HEK293 (cell line): ENCODE results near the gene ZBTB48.

Experiments
- GLIS1 ChIP-seq: fragments of 450-650 bp; formaldehyde crosslinking; IDR thresholded peaks from 2 replicates; pipeline ENCODE4 v1.5.1; 2016; ENCODE audit warnings: missing biosample characterization, missing genetic modification characterization
- IKZF3 ChIP-seq: fragments of 450-650 bp; IDR thresholded peaks from 2 replicates; pipeline ENCODE4 v1.5.0; 2018; ENCODE audit warnings: missing biosample characterization, mild to moderate bottlenecking, missing genetic modification characterization, moderate library complexity
- KLF1 ChIP-seq: fragments of 450-650 bp; formaldehyde crosslinking; IDR thresholded peaks from 2 replicates; pipeline ENCODE4 v1.5.1; 2016; ENCODE audit warnings: missing biosample characterization, missing genetic modification characterization
- MZF1 ChIP-seq: fragments of 450-650 bp; formaldehyde crosslinking; IDR thresholded peaks from 2 replicates; pipeline ENCODE4 v1.5.1; 2017; ENCODE audit warnings: missing biosample characterization, missing genetic modification characterization, borderline replicate concordance
- YY1 ChIP-seq: fragments of 450-650 bp; formaldehyde crosslinking; IDR thresholded peaks from 2 replicates; pipeline ENCODE4 v1.5.1; 2018; ENCODE audit warnings: missing biosample characterization, missing genetic modification characterization
- ZBTB17 ChIP-seq: fragments of 450-650 bp; formaldehyde crosslinking; IDR thresholded peaks from 2 replicates; pipeline ENCODE4 v1.5.1; 2016; ENCODE audit warnings: missing biosample characterization, missing genetic modification characterization
- ZBTB20 ChIP-seq: fragments of 450-650 bp; formaldehyde crosslinking; IDR thresholded peaks from 2 replicates; pipeline ENCODE4 v1.5.1; 2016; ENCODE audit warnings: missing biosample characterization, missing genetic modification characterization
- ZBTB48 ChIP-seq: fragments of 450-650 bp; formaldehyde crosslinking; IDR thresholded peaks from 2 replicates; pipeline ENCODE4 v1.5.1; 2016; ENCODE audit warnings: missing biosample characterization, missing genetic modification characterization
- ZIC2 ChIP-seq: fragments of 450-650 bp; formaldehyde crosslinking; IDR thresholded peaks from 2 replicates; pipeline ENCODE4 v1.5.1; 2016; ENCODE audit warnings: missing biosample characterization, missing genetic modification characterization
- ZNF146 ChIP-seq: fragments of 450-650 bp; formaldehyde crosslinking; IDR thresholded peaks from 2 replicates; pipeline ENCODE4 v1.5.1; 2016; ENCODE audit warnings: missing biosample characterization, missing genetic modification characterization
- ZNF202 ChIP-seq: fragments of 450-650 bp; formaldehyde crosslinking; IDR thresholded peaks from 2 replicates; pipeline ENCODE4 v1.5.1; 2016; ENCODE audit warnings: missing biosample characterization, missing genetic modification characterization, borderline replicate concordance
- ZNF23 ChIP-seq: fragments of 450-650 bp; formaldehyde crosslinking; IDR thresholded peaks from 2 replicates; pipeline ENCODE4 v1.5.1; 2016; ENCODE audit warnings: missing biosample characterization, missing genetic modification characterization, borderline replicate concordance
- ZNF510 ChIP-seq: fragments of 450-650 bp; formaldehyde crosslinking; IDR thresholded peaks from 2 replicates; pipeline ENCODE4 v1.5.1; 2018; ENCODE audit warnings: mild to moderate bottlenecking, missing genetic modification characterization, missing biosample characterization; ENCODE audit not compliant: insufficient replicate concordance
- ZNF514 ChIP-seq: fragments of 450-650 bp; formaldehyde crosslinking; IDR thresholded peaks from 2 replicates; pipeline ENCODE4 v1.5.1; 2016; ENCODE audit warnings: missing biosample characterization, missing genetic modification characterization
- ZNF596 ChIP-seq: fragments of 450-650 bp; IDR thresholded peaks from 2 replicates; pipeline ENCODE4 v1.5.0; 2018; ENCODE audit warnings: missing biosample characterization, mild to moderate bottlenecking, missing genetic modification characterization, moderate library complexity
- ZNF600 ChIP-seq: fragments of 450-650 bp; formaldehyde crosslinking; IDR thresholded peaks from 2 replicates; pipeline ENCODE4 v1.5.1; 2016; ENCODE audit warnings: missing biosample characterization, missing genetic modification characterization
- ZNF747 ChIP-seq: fragments of 450-650 bp; formaldehyde crosslinking; IDR thresholded peaks from 2 replicates; pipeline ENCODE4 v1.5.1; 2016; ENCODE audit warnings: missing biosample characterization, missing genetic modification characterization
- ZNF785 ChIP-seq: fragments of 450-650 bp; formaldehyde crosslinking; IDR thresholded peaks from 2 replicates; pipeline ENCODE4 v1.5.1; 2016; ENCODE audit warnings: missing biosample characterization, missing genetic modification characterization
- ZXDB ChIP-seq: fragments of 450-650 bp; formaldehyde crosslinking; IDR thresholded peaks from 2 replicates; pipeline ENCODE4 v1.5.1; 2016; ENCODE audit warnings: missing biosample characterization, missing genetic modification characterization
- TF ChIP-seq, protein P1 (sequence below): fragments of 450-650 bp; formaldehyde crosslinking; IDR thresholded peaks from 2 replicates; pipeline ENCODE4 v1.5.1; 2016; ENCODE audit warnings: missing biosample characterization, missing genetic modification characterization, low read depth
- TF ChIP-seq, protein P2 (sequence below): fragments of 450-650 bp; formaldehyde crosslinking; IDR thresholded peaks from 2 replicates; pipeline ENCODE4 v1.5.1; 2016; ENCODE audit warnings: missing biosample characterization, missing genetic modification characterization
- TF ChIP-seq, protein P3 (sequence below): fragments of 450-650 bp; formaldehyde crosslinking; IDR thresholded peaks from 2 replicates; pipeline ENCODE4 v1.5.1; 2016; ENCODE audit warnings: missing biosample characterization, missing genetic modification characterization
- TF ChIP-seq, protein P4 (sequence below): fragments of 450-650 bp; formaldehyde crosslinking; IDR thresholded peaks from 2 replicates; pipeline ENCODE4 v1.5.1; 2017; ENCODE audit warnings: missing biosample characterization, missing genetic modification characterization
- TF ChIP-seq, protein P5 (sequence below): fragments of 450-650 bp; formaldehyde crosslinking; IDR thresholded peaks from 2 replicates; pipeline ENCODE4 v1.5.1; 2016; ENCODE audit warnings: missing biosample characterization, missing genetic modification characterization
- TF ChIP-seq, protein P6 (sequence below): fragments of 450-650 bp; formaldehyde crosslinking; conservative IDR thresholded peaks from 2 replicates; pipeline ENCODE4 v1.5.1; 2016; ENCODE audit warnings: low read depth, missing biosample characterization, missing genetic modification characterization
- TF ChIP-seq, protein P7 (sequence below): fragments of 450-650 bp; formaldehyde crosslinking; IDR thresholded peaks from 2 replicates; pipeline ENCODE4 v1.5.1; 2016; ENCODE audit warnings: missing biosample characterization, missing genetic modification characterization

The ZBTB48 gene

DNA sequence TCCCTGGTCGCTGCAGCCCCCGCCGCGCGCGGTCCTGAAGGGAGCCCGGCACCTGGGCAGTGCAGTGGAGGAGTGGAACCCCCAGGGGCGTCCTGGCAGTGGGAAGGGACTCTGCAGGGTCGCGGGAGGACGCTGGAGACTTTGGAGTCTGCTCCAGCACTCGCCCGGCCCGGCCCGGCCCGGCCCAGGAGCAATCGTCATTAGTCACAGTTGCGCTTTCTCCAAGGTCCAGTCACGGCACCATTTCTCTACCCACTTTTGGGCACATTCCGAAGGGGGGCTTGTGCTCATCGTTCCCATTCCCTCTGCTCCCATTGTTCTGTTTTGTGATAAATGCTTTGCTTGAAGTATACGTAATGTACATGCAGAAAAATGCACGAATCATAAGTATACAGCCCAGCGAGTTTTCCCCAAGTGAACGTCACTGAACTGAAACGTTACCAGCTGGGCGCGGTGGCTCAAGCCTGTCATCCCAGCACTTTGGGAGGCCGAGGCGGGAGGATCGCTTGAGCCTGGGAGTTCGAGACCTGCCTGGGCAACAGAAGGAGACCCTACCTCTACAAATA lies 45.9 kb downstream of the ZBTB48 start (continued):
- TF ChIP-seq, protein P1, sequence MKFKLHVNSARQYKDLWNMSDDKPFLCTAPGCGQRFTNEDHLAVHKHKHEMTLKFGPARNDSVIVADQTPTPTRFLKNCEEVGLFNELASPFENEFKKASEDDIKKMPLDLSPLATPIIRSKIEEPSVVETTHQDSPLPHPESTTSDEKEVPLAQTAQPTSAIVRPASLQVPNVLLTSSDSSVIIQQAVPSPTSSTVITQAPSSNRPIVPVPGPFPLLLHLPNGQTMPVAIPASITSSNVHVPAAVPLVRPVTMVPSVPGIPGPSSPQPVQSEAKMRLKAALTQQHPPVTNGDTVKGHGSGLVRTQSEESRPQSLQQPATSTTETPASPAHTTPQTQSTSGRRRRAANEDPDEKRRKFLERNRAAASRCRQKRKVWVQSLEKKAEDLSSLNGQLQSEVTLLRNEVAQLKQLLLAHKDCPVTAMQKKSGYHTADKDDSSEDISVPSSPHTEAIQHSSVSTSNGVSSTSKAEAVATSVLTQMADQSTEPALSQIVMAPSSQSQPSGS, result 0 out of 2 replicates have a peak, but pooled peaks have one; percentile 43
- 0 out of 2 replicates have a peak, but pooled peaks have one; percentile 0 for TF ChIP-seq ZNF596 (tag by site-specific recombination)
- TF ChIP-seq, protein P2, sequence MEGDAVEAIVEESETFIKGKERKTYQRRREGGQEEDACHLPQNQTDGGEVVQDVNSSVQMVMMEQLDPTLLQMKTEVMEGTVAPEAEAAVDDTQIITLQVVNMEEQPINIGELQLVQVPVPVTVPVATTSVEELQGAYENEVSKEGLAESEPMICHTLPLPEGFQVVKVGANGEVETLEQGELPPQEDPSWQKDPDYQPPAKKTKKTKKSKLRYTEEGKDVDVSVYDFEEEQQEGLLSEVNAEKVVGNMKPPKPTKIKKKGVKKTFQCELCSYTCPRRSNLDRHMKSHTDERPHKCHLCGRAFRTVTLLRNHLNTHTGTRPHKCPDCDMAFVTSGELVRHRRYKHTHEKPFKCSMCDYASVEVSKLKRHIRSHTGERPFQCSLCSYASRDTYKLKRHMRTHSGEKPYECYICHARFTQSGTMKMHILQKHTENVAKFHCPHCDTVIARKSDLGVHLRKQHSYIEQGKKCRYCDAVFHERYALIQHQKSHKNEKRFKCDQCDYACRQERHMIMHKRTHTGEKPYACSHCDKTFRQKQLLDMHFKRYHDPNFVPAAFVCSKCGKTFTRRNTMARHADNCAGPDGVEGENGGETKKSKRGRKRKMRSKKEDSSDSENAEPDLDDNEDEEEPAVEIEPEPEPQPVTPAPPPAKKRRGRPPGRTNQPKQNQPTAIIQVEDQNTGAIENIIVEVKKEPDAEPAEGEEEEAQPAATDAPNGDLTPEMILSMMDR (tag by site-specific recombination), result peak; percentile 12; the same call in 1 of the 2 replicates
- TF ChIP-seq, protein P3, sequence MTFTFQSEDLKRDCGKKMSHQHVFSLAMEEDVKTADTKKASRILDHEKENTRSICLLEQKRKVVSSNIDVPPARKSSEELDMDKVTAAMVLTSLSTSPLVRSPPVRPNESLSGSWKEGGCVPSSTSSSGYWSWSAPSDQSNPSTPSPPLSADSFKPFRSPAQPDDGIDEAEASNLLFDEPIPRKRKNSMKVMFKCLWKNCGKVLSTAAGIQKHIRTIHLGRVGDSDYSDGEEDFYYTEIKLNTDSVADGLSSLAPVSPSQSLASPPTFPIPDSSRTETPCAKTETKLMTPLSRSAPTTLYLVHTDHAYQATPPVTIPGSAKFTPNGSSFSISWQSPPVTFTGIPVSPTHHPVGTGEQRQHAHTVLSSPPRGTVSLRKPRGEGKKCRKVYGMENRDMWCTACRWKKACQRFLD, result no peak
- no peak for TF ChIP-seq YY1 (tag by site-specific recombination)
- TF ChIP-seq GLIS1 (tag by site-specific recombination), result 0 out of 2 replicates have a peak, but pooled peaks have one; percentile 6
- TF ChIP-seq ZNF785, result no peak
- 0 out of 2 replicates have a peak, but pooled peaks have one; percentile 12 for TF ChIP-seq ZXDB
- TF ChIP-seq IKZF3 (tag by site-specific recombination), result peak; percentile 8; the same call in 1 of the 2 replicates
- peak; percentile 80; the same call in 1 of the 2 replicates for TF ChIP-seq ZBTB20 (tag by site-specific recombination)
- TF ChIP-seq, protein P4, sequence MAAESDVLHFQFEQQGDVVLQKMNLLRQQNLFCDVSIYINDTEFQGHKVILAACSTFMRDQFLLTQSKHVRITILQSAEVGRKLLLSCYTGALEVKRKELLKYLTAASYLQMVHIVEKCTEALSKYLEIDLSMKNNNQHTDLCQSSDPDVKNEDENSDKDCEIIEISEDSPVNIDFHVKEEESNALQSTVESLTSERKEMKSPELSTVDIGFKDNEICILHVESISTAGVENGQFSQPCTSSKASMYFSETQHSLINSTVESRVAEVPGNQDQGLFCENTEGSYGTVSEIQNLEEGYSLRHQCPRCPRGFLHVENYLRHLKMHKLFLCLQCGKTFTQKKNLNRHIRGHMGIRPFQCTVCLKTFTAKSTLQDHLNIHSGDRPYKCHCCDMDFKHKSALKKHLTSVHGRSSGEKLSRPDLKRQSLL (tag by site-specific recombination), result no peak
- no peak for TF ChIP-seq ZNF747 (tag by site-specific recombination)
- TF ChIP-seq, protein P5, sequence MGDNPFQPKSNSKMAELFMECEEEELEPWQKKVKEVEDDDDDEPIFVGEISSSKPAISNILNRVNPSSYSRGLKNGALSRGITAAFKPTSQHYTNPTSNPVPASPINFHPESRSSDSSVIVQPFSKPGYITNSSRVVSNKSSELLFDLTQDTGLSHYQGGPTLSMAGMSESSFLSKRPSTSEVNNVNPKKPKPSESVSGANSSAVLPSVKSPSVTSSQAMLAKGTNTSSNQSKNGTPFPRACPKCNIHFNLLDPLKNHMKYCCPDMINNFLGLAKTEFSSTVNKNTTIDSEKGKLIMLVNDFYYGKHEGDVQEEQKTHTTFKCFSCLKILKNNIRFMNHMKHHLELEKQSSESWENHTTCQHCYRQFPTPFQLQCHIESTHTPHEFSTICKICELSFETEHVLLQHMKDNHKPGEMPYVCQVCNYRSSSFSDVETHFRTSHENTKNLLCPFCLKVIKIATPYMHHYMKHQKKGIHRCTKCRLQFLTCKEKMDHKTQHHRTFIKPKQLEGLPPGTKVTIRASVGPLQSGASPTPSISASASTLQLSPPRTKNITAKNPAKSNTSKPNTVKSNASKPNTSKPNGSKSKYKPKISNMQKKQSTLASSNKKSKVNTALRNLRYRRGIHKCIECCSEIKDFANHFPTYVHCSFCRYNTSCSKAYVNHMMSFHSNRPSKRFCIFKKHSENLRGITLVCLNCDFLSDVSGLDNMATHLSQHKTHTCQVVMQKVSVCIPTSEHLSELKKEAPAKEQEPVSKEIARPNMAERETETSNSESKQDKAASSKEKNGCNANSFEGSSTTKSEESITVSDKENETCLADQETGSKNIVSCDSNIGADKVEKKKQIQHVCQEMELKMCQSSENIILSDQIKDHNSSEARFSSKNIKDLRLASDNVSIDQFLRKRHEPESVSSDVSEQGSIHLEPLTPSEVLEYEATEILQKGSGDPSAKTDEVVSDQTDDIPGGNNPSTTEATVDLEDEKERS (tag by site-specific recombination), result no peak
- no peak for TF ChIP-seq ZNF146 (tag by site-specific recombination)
- no peak for TF ChIP-seq ZNF202 (tag by site-specific recombination)
- TF ChIP-seq KLF1, result no peak
- no peak for TF ChIP-seq ZNF510 (tag by site-specific recombination)
- TF ChIP-seq ZNF600 (tag by site-specific recombination), result peak; percentile 44; the same call in 1 of the 2 replicates
- TF ChIP-seq ZIC2 (tag by site-specific recombination), result peak; percentile 34; the same call in 1 of the 2 replicates
- peak; percentile 37 for TF ChIP-seq ZBTB17
- TF ChIP-seq, protein P6, sequence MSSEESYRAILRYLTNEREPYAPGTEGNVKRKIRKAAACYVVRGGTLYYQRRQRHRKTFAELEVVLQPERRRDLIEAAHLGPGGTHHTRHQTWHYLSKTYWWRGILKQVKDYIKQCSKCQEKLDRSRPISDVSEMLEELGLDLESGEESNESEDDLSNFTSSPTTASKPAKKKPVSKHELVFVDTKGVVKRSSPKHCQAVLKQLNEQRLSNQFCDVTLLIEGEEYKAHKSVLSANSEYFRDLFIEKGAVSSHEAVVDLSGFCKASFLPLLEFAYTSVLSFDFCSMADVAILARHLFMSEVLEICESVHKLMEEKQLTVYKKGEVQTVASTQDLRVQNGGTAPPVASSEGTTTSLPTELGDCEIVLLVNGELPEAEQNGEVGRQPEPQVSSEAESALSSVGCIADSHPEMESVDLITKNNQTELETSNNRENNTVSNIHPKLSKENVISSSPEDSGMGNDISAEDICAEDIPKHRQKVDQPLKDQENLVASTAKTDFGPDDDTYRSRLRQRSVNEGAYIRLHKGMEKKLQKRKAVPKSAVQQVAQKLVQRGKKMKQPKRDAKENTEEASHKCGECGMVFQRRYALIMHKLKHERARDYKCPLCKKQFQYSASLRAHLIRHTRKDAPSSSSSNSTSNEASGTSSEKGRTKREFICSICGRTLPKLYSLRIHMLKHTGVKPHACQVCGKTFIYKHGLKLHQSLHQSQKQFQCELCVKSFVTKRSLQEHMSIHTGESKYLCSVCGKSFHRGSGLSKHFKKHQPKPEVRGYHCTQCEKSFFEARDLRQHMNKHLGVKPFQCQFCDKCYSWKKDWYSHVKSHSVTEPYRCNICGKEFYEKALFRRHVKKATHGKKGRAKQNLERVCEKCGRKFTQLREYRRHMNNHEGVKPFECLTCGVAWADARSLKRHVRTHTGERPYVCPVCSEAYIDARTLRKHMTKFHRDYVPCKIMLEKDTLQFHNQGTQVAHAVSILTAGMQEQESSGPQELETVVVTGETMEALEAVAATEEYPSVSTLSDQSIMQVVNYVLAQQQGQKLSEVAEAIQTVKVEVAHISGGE (tag by site-specific recombination), result peak; percentile 36; the same call in 1 of the 2 replicates
- no peak for TF ChIP-seq ZNF514 (tag by site-specific recombination)
- no peak for TF ChIP-seq ZNF23 (tag by site-specific recombination)
- TF ChIP-seq, protein P7, sequence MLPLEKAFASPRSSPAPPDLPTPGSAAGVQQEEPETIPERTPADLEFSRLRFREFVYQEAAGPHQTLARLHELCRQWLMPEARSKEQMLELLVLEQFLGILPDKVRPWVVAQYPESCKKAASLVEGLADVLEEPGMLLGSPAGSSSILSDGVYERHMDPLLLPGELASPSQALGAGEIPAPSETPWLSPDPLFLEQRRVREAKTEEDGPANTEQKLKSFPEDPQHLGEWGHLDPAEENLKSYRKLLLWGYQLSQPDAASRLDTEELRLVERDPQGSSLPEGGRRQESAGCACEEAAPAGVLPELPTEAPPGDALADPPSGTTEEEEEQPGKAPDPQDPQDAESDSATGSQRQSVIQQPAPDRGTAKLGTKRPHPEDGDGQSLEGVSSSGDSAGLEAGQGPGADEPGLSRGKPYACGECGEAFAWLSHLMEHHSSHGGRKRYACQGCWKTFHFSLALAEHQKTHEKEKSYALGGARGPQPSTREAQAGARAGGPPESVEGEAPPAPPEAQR (tag by site-specific recombination), result no peak
- no peak for TF ChIP-seq MZF1 (tag by site-specific recombination)
- TF ChIP-seq ZBTB48 (tag by site-specific recombination), result peak; percentile 53; the same call in 1 of the 2 replicates
